Fibroblast of pulmonary artery (primary cell): ENCODE results near the gene GREB1L.

Experiments used
- DNase-seq: peaks from one replicate; pipeline ENCODE4 v3.0.0-alpha.2; 2010; ENCODE audit warnings: low read depth
- H3K4me3 ChIP-seq: replicated peaks from 2 replicates; pipeline ENCODE4 v1.5.1; 2011; ENCODE audit warnings: low read depth, mild to moderate bottlenecking, control low read depth, low read length, moderate library complexity
- TF ChIP-seq, protein P1 (sequence below): IDR thresholded peaks from 2 replicates; pipeline ENCODE4 v1.5.1; 2011; ENCODE audit warnings: mild to moderate bottlenecking, control low read depth, low read length, inconsistent platforms; ENCODE audit errors: missing control alignments

The GREB1L gene

GRCh38 chr18:21241301-21242048 is 557 bp upstream of the GREB1L start:
- DNase-seq, result no peak
- H3K4me3 ChIP-seq, result peak overlapping the region; percentile 28
- TF ChIP-seq, protein P1, sequence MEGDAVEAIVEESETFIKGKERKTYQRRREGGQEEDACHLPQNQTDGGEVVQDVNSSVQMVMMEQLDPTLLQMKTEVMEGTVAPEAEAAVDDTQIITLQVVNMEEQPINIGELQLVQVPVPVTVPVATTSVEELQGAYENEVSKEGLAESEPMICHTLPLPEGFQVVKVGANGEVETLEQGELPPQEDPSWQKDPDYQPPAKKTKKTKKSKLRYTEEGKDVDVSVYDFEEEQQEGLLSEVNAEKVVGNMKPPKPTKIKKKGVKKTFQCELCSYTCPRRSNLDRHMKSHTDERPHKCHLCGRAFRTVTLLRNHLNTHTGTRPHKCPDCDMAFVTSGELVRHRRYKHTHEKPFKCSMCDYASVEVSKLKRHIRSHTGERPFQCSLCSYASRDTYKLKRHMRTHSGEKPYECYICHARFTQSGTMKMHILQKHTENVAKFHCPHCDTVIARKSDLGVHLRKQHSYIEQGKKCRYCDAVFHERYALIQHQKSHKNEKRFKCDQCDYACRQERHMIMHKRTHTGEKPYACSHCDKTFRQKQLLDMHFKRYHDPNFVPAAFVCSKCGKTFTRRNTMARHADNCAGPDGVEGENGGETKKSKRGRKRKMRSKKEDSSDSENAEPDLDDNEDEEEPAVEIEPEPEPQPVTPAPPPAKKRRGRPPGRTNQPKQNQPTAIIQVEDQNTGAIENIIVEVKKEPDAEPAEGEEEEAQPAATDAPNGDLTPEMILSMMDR, result no peak

DNA sequence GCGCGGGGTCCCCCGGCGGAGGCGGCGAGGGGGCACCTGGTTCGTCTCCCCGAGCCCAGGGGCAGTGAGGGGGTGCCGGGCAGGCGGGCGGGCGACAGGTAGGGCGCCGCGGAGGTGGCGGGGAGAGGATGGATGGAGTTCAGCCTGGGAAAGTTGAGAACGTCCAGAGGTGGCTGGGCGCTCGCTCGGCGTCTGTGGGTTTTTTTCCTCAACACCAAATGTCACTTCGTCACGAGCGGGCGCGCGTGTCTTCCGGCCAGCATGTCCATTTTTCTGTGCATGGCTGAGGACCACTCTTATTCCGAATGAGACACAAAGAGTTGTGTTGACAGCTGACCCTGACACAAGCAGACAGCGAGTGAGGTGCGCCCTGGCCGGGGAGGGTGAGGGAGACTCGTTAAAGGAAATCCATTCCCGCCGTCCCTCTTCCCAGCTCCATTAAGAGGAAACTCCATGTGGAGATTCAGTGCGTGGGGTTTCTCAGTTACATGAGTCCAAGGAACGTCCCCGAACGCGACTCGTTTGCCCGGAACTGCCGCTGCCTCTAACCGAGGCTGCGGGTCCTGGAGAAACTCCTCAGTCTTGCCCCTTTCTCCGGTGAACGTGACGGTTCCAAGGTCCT is 859 bp downstream of the GREB1L start:
- no peak for DNase-seq
- TF ChIP-seq, protein P1, result no peak
- H3K4me3 ChIP-seq, result peak overlapping the region; percentile 46

- no peak overlapping the region for H3K4me3 ChIP-seq
- no peak for DNase-seq
- TF ChIP-seq, protein P1, result no peak
Observed at GRCh38 chr18:21254576-21254975, 12.5 kb downstream of the GREB1L start.

GRCh38 chr18:21255211-21255610 is 13.2 kb downstream of the GREB1L start:
- H3K4me3 ChIP-seq, result no peak overlapping the region
- TF ChIP-seq, protein P1, result no peak

GRCh38 chr18:21257386-21257785 is 15.4 kb downstream of the GREB1L start:
- DNase-seq, result peak; percentile 26
- H3K4me3 ChIP-seq, result no peak overlapping the region
- TF ChIP-seq, protein P1, result no peak

More at GRCh38 chr18:21255211-21255610, 13.2 kb downstream of the GREB1L start:
- no peak for DNase-seq

- DNase-seq, result no peak
- TF ChIP-seq, protein P1, result no peak
- H3K4me3 ChIP-seq, result no peak overlapping the region
Observed at GRCh38 chr18:21260621-21261020, 18.6 kb downstream of the GREB1L start.
